ENCODE measurements around the gene FOXK1. TPM values are rescaled to one million over a fixed set of nuclear protein-coding genes. Genes with fewer than 3 reads are reported as not detected.

The FOXK1 gene
- total RNA-seq, 1 experiment from 2014 or later = 50.8 TPM

DNA sequence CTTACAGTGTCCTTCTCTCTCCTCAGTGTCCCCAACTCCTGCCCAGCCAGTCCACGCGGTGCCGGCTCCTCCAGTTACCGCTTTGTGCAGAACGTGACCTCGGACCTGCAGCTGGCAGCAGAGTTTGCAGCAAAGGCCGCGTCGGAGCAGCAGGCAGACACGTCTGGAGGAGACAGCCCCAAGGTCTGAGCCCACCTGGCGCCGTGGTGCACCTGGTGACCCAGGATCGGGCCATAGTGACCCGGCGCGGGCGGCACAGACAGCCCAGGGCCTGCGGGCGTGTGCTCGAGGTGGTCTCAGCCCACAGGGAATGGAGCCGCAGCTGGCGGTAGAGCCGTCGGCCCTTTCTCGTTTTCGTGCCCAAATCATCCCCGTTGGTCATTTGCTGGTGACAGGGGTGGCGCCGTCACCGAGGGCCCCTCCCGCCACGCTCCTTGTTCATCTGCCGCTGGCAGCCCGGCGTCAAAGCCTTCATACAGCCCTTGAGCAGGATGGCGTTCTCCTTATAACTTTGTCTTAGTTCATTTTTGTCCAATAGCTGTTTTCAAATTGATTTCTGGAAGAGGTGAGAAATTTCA lies 72.4 kb downstream of the FOXK1 start:
- no peak for DNase-seq
- H3K27ac Mint-ChIP-seq (ENCODE audit: unreplicated experiment) = no peak overlapping the region
- peaks cover 84% of the 10 kb centered on the region for H3K36me3 Mint-ChIP-seq (ENCODE audit: insufficient read depth, unreplicated experiment)
- no TSS peak for BruUV-seq (replicated peaks)
- Histone ChIP-seq H3K27me3 (replicated peaks; ENCODE audit: control insufficient read depth, insufficient read depth, low read length) (no peaks in the 10 kb centered on the region), H3K4me3 (ENCODE audit: low read depth, low read length) (no peak overlapping the region), H3K9me3 (no peaks in the 10 kb centered on the region), H3K4me1 (0 out of 2 replicates have a peak, but pooled peaks cover 4% of the 10 kb centered on the region), H3K36me3 (ENCODE audit: control insufficient read depth, insufficient read depth, low read length) (peaks cover 4% of the 10 kb centered on the region)
- H3K27me3 Mint-ChIP-seq (ENCODE audit: insufficient read depth, unreplicated experiment) = no peaks in the 10 kb centered on the region
- POLR2A ChIA-PET = no interaction called here
- H3K4me1 Mint-ChIP-seq (ENCODE audit: low read depth, unreplicated experiment) = no peaks in the 10 kb centered on the region
- no peaks in the 10 kb centered on the region for H3K9me3 Mint-ChIP-seq (ENCODE audit: unreplicated experiment)
- TF ChIP-seq, protein P1, sequence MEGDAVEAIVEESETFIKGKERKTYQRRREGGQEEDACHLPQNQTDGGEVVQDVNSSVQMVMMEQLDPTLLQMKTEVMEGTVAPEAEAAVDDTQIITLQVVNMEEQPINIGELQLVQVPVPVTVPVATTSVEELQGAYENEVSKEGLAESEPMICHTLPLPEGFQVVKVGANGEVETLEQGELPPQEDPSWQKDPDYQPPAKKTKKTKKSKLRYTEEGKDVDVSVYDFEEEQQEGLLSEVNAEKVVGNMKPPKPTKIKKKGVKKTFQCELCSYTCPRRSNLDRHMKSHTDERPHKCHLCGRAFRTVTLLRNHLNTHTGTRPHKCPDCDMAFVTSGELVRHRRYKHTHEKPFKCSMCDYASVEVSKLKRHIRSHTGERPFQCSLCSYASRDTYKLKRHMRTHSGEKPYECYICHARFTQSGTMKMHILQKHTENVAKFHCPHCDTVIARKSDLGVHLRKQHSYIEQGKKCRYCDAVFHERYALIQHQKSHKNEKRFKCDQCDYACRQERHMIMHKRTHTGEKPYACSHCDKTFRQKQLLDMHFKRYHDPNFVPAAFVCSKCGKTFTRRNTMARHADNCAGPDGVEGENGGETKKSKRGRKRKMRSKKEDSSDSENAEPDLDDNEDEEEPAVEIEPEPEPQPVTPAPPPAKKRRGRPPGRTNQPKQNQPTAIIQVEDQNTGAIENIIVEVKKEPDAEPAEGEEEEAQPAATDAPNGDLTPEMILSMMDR (IDR thresholded peaks at IDR 0.05; ENCODE audit: insufficient read depth in 1 of 2, low read depth in 1 of 2, low read length in 1 of 2, severe bottlenecking in 1 of 2, unreplicated experiment in 1 of 2) = no peak
- CTCF ChIA-PET = interaction anchor here (0.6 kb wide), 1 partner anchor 50 kb away, joined by 5 read pairs; no protein-coding TSS in a partner anchor
- intact Hi-C loops (cut with micrococcal nuclease; ENCODE audit: unreplicated experiment) = loop anchor here (1.0 to 5.0 kb wide), 2 partner anchors 72 to 113 kb away; partner anchors contain the start of gene FOXK1
- no peak overlapping the region for H3K4me3 Mint-ChIP-seq (ENCODE audit: unreplicated experiment)

DNA sequence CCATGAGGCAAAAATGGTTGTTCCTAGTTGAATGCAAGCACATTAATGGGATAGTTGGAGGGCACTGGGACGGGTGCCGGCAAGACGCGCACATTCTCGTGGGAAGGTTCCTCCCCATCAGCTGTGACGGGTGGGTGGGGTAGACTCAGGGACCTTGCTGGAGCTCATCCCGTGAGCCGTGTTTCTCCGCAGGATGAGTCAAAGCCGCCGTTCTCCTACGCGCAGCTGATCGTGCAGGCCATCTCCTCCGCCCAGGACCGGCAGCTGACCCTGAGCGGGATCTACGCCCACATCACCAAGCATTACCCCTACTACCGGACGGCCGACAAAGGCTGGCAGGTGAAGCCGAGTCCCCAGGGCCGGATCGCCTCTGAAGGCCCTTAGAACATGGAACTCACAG lies 73.0 kb downstream of the FOXK1 start:
- peaks cover 2% of the 10 kb centered on the region for H3K36me3 ChIP-seq (ENCODE audit: control insufficient read depth, insufficient read depth, low read length)
- no peaks in the 10 kb centered on the region for H3K4me1 Mint-ChIP-seq (ENCODE audit: low read depth, unreplicated experiment)
- TF ChIP-seq, protein P1 (IDR thresholded peaks at IDR 0.05; ENCODE audit: insufficient read depth in 1 of 2, low read depth in 1 of 2, low read length in 1 of 2, severe bottlenecking in 1 of 2, unreplicated experiment in 1 of 2) = no peak
- no peak overlapping the region for H3K27ac Mint-ChIP-seq (ENCODE audit: unreplicated experiment)
- no peak for DNase-seq
- no peaks in the 10 kb centered on the region for H3K9me3 ChIP-seq
- no peaks in the 10 kb centered on the region for H3K27me3 ChIP-seq (replicated peaks; ENCODE audit: control insufficient read depth, insufficient read depth, low read length)
- ChIA-PET POLR2A (no interaction called here), CTCF (no interaction called here)
- no peaks in the 10 kb centered on the region for H3K27me3 Mint-ChIP-seq (ENCODE audit: insufficient read depth, unreplicated experiment)
- peaks cover 84% of the 10 kb centered on the region for H3K36me3 Mint-ChIP-seq (ENCODE audit: insufficient read depth, unreplicated experiment)
- intact Hi-C loops (cut with micrococcal nuclease; ENCODE audit: unreplicated experiment) = no loop called here
- H3K9me3 Mint-ChIP-seq (ENCODE audit: unreplicated experiment) = no peaks in the 10 kb centered on the region
- H3K4me1 ChIP-seq = 0 out of 2 replicates have a peak, but pooled peaks cover 4% of the 10 kb centered on the region
- BruUV-seq (replicated peaks) = no TSS peak
- H3K4me3 Mint-ChIP-seq (ENCODE audit: unreplicated experiment) = no peak overlapping the region
- H3K4me3 ChIP-seq (ENCODE audit: low read depth, low read length) = no peak overlapping the region

DNA sequence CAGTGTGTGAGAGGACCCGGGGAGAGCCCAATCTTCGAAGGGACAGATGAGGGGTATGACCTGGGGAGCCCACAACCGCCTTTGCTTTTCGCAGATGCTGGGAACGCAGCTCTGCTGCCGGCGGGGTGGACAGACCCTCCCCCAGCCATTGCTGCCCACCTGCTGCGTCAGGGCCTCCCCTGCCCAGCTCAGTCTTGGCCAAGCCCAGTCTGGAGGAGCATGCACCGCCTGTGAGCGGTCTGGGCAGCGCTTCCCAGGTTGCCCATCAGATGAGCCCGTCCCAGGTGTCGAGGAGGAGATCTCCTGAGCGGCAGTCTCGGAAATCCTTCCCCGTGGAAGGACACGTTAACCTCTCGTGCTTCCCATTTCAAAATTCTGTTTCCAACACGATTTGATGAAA lies 76.0 kb downstream of the FOXK1 start:
- TSS peak; percentile 5 for BruUV-seq (replicated peaks)
- Mint-ChIP-seq H3K4me1 (ENCODE audit: low read depth, unreplicated experiment) (no peaks in the 10 kb centered on the region), H3K4me3 (ENCODE audit: unreplicated experiment) (no peak overlapping the region), H3K36me3 (ENCODE audit: insufficient read depth, unreplicated experiment) (peaks cover 95% of the 10 kb centered on the region), H3K27ac (ENCODE audit: unreplicated experiment) (no peak overlapping the region), H3K27me3 (ENCODE audit: insufficient read depth, unreplicated experiment) (no peaks in the 10 kb centered on the region), H3K9me3 (ENCODE audit: unreplicated experiment) (no peaks in the 10 kb centered on the region)
- Histone ChIP-seq H3K4me1 (no peaks in the 10 kb centered on the region), H3K4me3 (ENCODE audit: low read depth, low read length) (no peak overlapping the region), H3K36me3 (ENCODE audit: control insufficient read depth, insufficient read depth, low read length) (peaks cover 1% of the 10 kb centered on the region), H3K27me3 (replicated peaks; ENCODE audit: control insufficient read depth, insufficient read depth, low read length) (no peaks in the 10 kb centered on the region), H3K9me3 (no peaks in the 10 kb centered on the region)
- DNase-seq = no peak
- POLR2A ChIA-PET = interaction anchor here (0.6 kb wide), 1 partner anchor 127 kb away, joined by 3 read pairs; no protein-coding TSS in a partner anchor
- intact Hi-C loops (cut with micrococcal nuclease; ENCODE audit: unreplicated experiment) = no loop called here
- CTCF ChIA-PET = no interaction called here
- TF ChIP-seq, protein P1 (IDR thresholded peaks at IDR 0.05; ENCODE audit: insufficient read depth in 1 of 2, low read depth in 1 of 2, low read length in 1 of 2, severe bottlenecking in 1 of 2, unreplicated experiment in 1 of 2) = no peak

Measured in Caco-2 (cell line).